ENCODE results near the gene PLGRKT.
A peak's percentile ranks its signal among the peaks of the same experiment; 100 is the strongest.
"Not testable (repeated sequence)": the region's sequence is repeated elsewhere in the genome, so short reads cannot be mapped to it uniquely, and the experiment has no call there.

The PLGRKT gene

DNA sequence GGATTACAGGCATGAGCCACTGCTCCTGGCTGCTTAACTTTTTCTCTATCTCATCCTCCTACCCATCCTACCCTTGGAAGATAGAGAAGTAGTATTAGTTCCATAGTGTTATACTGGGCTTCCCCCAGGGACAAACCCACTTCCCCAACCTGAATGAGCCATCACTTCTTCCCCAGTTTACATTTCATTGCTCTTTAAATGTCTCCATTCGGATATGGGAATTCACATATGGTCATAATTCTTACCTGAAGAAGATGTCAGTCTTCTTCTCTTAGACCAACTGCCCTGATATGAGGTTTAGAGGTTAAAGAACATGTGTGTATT lies 14.5 kb upstream of the PLGRKT start:
- no peak for DNase-seq (ENCODE audit: low spot score)

DNA sequence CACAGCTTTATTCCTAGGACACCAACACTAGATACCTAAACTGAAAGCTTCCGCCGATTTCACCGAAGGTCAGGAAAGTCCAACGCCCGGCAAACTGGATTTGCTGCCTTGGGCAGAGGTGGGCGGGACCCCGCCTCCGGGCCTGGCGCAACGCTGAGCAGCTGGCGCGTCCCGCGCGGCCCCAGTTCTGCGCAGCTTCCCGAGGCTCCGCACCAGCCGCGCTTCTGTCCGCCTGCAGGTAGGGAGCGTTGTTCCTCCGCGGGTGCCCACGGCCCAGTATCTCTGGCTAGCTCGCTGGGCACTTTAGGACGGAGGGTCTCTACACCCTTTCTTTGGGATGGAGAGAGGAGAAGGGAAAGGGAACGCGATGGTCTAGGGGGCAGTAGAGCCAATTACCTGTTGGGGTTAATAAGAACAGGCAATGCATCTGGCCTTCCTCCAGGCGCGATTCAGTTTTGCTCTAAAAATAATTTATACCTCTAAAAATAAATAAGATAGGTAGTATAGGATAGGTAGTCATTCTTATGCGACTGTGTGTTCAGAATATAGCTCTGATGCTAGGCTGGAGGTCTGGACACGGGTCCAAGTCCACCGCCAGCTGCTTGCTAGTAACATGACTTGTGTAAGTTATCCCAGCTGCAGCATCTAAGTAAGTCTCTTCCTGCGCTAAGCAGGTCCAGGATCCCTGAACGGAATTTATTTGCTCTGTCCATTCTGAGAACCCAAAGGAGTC lies 12.8 kb upstream of the PLGRKT start, which contains the start of gene CD274:
Gene CD274, plus strand, starts transcription at position 184 of the 733 bp plus-strand sequence. CDS start 5,572 bp downstream, outside the sequence.
- peak; percentile 72 for DNase-seq (ENCODE audit: low spot score)

DNA sequence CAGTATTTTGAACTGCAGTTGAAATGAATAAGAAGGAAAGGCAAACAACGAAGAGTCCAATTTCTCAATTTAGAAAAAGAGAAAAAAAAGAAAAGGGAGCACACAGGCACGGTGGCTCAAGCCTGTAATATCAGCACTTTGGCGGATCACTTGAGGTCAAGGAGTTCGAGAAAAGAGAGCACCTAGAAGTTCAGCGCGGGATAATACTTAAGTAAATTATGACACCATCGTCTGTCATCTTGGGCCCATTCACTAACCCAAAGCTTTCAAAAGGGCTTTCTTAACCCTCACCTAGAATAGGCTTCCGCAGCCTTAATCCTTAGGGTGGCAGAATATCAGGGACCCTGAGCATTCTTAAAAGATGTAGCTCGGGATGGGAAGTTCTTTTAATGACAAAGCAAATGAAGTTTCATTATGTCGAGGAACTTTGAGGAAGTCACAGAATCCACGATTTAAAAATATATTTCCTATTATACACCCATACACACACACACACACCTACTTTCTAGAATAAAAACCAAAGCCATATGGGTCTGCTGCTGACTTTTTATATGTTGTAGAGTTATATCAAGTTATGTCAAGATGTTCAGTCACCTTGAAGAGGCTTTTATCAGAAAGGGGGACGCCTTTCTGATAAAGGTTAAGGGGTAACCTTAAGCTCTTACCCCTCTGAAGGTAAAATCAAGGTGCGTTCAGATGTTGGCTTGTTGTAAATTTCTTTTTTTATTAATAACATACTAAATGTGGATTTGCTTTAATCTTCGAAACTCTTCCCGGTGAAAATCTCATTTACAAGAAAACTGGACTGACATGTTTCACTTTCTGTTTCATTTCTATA lies 12.0 kb upstream of the PLGRKT start:
- no peak for DNase-seq (ENCODE audit: low spot score)

DNA sequence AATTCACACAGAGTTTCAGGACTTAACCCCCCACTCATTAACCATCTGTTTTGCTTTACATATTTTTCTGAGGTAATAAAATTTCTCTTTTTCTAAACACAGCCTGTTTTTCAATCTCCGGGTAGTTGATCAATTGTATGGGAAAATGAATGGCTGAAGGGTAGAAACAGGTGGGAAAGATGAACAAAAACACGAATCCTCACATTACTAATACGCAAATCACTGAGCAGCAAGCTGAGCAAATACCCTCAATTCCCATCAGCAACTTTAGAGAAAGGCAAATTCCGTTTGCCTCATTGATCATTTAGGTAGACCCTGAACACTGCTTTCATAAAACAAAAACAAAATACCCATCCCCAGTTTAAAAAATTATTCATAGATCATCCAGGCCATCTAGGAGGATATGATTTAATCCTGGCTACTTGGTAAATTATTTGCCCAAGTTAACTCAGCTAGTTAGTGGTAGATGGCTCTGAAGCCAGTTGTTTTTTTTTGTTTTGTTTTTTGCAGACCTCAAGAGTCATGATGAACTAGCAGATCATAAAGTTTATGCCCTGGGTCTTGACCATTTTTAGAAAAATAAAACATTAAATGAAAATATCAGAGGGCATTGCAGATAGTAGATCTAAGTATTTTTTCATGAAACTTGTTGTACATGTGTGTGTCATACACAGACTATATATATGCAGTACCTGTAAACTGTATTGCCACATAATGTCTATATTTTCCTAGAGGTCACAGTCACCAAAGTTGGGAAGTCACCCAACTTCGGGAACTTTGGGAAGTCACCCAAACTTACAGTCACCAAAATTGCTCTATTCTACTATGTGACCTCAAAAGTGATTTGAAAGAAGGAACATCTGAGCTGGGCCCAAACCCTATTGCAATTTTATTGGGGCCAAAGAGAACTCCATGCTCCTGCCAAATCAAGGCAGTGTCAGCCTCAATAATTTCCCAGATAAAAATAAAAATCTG lies 11.0 kb upstream of the PLGRKT start:
- DNase-seq (ENCODE audit: low spot score): no peak

DNA sequence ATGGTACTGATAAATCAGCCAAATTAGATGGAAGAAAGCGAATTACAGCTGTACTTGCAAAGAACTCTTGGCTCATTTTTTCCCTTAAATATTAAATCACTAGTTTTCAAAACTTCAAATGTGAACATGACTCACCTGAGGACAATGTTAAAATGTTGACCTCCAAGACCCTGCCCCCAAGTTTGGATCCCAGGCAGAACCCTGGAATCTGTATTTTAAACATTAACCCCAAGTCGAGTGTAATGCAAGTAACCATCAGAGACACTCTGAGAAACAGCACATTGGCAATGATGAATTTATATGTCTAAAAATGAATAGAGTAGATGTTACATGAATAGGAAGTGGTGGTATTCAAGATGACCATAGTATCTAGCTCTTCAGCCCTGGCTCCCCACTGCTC lies 10.3 kb upstream of the PLGRKT start:
- DNase-seq (ENCODE audit: low spot score): no peak

DNA sequence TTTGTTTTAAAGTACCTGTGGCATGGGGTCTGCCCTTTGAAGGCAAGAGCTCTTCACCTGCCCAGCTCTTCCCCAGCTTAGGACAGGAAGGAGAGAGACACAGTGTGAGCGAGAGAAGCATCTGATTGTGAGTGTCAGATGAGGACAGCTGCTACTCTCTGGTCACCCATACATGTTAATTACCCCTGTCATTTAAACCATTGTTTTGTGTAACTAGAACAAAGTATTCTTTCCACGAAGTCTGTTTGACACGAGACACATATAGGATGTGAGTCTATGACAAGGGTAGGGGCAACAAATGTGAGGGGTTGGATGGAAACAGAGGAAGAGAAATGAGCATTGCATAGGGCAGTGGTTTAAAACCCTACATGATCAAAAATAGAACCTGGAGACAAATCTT lies 9.6 kb upstream of the PLGRKT start:
- no peak for DNase-seq (ENCODE audit: low spot score)

DNA sequence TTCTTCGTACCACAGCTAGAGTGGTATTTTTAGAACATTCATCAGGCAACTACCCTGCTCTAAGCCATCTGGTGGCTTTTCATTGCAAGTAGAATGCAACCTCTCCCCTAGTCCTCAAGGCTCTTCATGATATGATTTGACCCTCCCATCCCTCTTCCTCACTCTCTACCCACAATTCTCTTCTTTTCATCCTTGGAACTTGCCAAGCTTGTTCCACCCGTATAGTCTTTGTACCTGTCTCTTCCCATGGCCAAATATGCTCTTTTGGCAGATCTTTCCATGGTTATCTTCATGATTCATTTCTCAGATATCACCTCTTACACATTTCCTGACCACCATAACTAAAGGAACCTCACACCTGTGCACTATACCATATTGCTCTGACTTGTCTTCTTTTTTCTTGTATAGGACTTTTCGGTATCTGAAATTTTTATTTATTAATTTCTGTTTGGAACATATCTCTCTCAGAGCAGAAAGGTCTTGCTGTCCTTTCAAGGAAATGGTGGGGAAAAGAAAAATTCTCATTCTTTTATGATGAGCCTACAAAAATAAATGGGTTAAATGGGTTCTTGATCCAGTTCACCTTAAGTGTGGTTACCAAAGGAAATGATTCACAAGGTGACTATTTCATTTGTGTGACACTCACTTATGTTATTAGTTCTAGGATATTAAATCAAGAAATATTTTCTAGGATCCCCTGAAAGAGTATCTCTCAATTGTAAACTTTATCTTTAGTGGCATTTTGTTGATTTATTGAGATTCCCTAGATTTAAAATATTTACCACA lies 8.9 kb upstream of the PLGRKT start:
- DNase-seq (ENCODE audit: low spot score): no peak

DNA sequence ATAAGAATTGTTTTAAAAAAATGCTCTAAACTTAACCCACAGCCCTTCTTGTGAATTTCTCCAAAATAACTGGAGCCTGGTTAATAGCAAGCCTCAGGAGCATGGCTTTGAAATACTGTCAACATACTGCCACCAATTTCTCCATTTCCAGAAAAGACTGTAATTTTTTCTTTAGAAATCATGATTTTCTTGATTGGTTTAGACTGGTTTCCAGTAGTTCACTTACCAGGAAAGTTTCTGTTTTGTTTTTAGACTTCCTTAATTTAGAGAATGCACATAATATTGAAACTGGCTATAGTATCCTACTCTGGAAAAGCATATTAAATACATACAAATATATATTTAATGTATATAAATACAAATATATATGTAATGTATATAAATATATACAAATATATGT lies 8.2 kb upstream of the PLGRKT start:
- no peak for DNase-seq (ENCODE audit: low spot score)

DNA sequence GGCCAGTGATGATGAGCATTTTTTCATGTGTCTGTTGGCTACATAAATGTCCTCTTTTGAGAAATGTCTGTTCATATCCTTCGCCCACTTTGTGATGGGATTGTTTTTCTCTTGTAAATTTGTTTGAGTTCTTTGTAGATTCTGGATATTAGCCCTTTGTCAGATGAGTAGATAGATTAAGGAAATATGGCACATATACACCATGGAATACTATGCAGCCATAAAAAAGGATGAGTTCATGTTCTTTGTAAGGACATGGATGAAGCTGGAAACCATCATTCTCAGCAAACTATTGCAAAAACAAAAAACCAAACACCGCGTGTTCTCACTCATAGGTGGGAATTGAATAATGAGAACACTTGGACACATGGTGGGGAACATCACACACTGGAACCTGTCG lies 7.4 kb upstream of the PLGRKT start:
- DNase-seq (ENCODE audit: low spot score): not testable (repeated sequence)

DNA sequence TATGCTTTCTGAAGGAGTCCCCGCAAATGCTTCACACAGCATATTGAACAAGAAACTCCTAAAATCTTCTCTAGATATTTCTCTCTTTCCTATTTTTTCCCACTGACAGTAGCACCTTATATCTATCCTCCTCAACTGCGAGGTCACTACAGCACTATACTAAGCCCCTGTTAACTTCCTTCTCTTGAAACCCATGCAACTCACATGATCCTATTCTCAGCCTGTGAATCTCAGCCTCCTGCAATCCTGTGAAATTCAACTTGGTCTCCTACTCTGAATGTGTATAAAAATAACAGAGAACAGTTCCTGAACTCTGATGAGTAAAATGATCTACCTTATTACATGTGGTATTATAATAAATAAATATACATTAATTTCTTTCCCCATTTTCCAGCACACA lies 6.1 kb upstream of the PLGRKT start:
- no peak for DNase-seq (ENCODE audit: low spot score)

DNA sequence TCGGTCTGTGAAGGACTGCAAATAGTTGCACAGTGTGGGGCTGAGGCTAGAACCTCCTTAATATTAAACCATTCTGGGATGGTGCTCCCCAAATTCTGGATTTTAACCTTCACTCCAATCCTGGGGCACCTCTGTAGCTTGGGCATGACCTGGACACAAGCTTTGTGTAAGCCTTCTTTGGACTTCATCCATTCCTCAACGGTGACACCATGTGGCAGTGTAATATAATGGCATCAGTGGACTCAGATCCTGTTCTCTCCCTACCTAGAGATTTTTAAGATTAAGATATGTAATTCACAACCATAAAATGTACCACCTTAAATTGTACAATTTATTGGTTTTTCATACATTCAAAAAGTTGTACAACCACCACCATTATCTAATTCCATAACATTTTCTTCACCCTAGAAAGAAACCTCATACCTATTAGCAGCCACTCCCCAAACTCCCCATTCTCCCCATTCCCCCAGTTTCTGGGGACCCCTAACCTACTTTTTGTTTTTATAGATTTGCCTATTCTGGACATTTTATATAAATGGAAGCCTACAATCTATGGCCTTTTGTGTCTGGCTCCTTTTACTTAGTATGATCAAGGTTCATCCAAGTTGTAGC lies 4.8 kb upstream of the PLGRKT start:
- peak; percentile 67 for DNase-seq (ENCODE audit: low spot score)

DNA sequence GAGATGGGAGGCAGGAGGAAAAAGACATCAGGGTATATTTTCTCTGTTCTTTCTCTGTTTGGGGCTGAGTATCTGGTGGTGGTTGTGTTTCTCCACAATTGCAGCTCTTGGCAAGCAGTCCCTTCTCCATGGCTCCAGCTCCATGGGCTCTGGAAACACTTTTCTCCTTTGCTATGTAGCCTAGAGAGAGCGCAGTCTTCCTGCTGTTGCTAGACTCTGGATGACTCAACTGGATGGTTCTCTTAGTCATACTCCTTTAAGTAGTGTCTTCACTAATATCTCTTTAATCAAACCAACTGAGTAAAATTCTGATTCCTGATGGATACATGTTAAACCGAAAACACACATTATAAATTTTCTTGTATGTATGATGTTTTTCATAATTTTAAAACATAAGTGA lies 3.3 kb upstream of the PLGRKT start:
- DNase-seq (ENCODE audit: low spot score): no peak

DNA sequence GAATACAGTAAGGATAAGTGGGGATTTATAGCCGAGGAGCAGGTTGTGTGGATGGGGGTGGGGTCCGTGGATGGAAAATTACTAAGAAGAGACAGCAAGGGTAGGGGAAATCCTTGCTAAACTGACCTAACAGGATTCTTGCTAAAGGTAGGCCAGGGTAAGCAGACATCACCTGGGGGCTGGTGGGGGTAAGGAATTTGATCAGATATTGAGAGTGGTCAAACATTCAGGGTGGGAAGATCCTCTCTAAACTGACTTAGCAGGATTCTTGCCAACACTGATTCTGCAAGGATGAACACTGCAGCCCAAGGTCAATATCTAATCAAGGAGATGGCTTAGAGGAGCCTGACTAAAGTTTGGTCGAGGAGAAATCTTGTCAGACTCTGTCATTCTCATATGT lies 2.7 kb upstream of the PLGRKT start:
- no peak for DNase-seq (ENCODE audit: low spot score)

DNA sequence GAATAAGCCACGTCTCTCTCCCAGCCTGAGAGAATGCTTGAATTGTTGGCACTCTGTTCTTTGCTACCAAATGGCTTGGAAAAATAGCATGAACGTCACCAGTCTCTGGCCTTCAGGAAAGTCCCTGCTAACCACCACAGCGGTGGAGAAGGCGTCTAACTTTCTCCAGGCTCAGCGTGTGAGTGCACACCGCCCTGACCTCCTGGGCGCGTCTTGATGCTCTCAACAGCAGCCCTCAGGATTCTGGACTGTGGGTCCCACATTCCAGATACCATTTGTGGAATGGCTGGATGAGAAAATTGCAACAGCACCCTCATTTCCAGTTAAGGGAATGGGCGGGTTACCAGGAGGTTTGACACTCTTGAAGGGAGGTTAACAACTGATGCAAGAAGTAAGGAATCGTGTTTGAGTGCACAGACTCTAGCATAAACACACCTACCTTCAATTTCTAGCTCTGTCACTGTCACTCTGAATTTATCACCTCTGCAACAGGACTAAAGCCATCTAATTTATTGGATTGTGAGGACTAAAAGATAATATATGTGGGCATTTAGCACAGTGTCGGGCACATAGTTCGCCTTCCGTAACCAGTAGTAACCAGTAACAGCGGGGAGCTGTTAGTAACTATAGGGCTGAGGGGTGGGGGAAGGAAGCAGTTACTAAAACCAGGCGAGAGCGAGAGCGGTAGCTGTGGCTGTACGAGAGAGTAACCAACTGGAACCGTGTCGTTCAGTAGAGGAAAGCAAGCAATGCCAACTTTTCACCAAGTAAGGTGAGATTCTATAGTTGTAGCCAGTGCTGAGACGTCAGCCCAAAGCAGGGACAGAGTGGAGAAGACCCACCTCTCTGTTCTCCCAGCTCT lies 807 bp upstream of the PLGRKT start:
- no peak for DNase-seq (ENCODE audit: low spot score)

DNA sequence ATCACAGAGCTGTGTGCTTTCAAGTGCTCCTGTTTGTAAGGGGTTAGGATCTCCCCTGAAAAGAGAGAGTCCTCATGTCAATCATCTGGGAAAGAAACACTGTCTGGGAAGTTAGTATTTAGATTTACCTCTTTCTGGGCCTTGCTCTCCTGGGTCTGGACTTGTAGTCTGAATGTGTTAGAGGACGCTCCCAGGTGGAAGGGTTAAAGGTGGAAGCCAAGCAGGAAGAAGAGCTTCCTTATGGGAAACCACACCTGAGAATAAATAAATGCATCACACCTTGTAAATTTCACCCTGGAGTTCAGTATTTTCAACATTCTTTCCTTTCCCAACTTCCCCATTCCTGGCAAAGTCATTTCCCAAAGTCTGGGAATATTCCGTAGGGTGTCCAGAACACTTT lies 1.3 kb downstream of the PLGRKT start:
- DNase-seq (ENCODE audit: low spot score): no peak

DNA sequence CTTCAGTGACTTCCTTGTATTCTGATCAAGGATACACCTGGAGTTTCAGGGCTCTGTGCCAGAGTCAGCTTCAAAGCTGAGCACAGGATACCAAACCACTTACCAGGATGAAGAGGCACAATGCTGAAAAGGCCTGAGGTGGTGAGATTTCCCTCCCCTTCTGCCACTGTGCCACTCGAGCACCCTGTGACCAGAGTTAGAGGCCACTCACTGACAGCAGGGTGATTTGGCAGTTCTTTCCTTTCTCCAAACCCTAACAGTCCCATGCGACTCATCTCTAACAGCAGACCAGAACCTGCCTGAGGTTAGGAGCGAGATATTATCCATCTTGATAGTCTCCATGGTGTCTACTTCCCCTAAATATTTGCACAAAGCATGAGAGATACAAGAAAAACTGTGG lies 1.8 kb downstream of the PLGRKT start:
- no peak for DNase-seq (ENCODE audit: low spot score)

DNA sequence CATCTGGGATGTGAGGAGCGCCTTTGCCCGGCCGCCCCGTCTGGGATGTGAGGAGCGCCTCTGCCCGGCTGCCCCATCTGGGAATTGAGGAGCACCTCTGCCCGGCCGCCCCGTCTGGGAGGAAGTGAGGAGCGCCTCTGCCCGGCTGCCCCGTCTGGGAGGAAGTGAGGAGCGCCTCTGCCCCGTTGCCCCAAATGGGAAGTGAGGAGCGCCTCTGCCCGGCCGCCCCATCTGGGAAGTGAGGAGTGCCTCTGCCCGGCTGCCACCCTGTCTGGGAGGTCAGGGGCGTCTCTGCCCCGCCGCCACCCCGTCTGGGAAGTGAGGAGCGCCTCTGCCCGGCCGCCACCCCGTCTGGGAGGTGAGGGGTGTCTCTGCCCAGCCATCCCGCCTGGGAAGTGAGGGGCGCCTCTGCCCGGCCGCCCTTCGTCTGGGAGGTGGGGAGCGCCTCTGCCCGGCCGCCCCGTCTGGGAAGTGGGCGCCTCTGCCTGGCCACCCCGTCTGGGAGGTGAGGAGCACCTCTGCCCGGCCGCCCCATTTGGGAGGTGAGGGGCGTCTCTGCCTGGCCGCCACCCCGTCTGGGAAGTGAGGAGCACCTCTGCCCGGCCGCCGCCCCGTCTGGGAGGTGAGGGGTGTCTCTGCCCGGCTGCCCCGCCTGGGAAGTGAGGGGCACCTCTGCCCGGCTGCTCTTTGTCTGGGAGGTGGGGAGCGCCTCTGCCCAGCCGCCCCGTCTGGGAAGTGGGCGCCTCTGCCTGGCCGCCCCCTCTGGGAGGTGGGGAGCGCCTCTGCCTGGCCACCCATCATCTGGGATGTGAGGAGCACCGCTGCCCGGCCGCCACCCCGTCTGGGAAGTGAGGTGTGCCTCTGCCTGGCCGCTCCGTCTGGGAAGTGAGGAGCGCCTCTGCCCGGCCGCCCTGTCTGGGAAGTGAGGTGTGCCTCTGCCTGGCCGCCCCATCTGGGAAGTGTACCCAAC lies 3.6 kb downstream of the PLGRKT start:
- DNase-seq (ENCODE audit: low spot score): not testable (repeated sequence)

DNA sequence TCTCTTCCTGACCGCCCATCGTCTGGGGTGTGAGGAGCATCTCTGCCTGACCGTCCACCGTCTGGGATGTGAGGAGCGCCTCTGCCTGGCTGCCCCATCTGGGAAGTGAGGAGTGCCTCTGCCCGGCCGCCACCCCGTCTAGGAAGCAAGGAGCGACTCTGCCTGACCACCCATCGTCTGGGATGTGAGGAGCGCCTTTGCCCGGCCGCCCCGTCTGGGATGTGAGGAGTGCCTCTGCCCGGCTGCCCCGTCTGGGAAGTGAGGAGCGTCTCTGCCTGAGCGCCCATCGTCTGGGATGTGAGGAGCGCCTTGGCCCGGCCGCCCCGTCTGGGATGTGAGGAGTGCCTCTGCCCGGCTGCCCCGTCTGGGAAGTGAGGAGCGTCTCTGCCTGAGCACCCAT lies 4.4 kb downstream of the PLGRKT start:
- DNase-seq (ENCODE audit: low spot score): not testable (repeated sequence)

DNA sequence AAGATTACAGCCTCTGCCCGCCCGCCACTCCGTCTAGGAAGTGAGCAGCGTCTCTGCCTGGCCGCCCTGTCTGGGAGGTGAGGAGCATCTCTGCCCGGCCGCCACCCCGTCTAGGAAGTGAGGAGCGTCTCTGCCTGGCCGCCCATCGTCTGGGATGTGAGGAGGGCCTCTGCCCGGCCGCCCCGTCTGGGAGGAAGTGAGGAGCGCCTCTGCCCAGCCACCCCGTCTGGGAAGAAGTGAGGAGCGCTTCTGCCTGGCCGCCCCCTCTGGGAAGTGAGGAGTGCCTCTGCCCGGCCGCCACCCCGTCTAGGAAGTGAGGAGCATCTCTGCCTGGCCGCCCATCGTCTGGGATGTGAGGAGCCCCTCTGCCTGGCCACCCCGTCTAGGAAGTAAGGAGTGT lies 4.8 kb downstream of the PLGRKT start:
- not testable (repeated sequence) for DNase-seq (ENCODE audit: low spot score)

All from putamen (tissue), 1 donor.